Sigmoid colon (tissue), 7 donors: ENCODE data around the gene OR1D5. TPM values are rescaled to one million over a fixed set of nuclear protein-coding genes. Genes with fewer than 3 reads are reported as not detected.

Experiments used
- DNase-seq: peaks from one replicate; pipeline ENCODE4 v3.0.0-alpha.2; 2019
- H3K27ac ChIP-seq, 4 donors: fragments of 200-600 bp; sonication (generic); one replicate each; pipeline ENCODE4 v1.5.1; 2016 to 2019; ENCODE audit warnings: mild to moderate bottlenecking in 1 of 4
- H3K27me3 ChIP-seq, 3 donors: fragments of 200-600 bp; sonication (generic); one replicate each; pipeline ENCODE4 v1.5.1; 2019; ENCODE audit warnings: mild to moderate bottlenecking in 1 of 3
- H3K36me3 ChIP-seq, 4 donors: fragments of 200-600 bp; sonication (generic); one replicate each; pipeline ENCODE4 v1.5.1; 2016 to 2019
- H3K4me1 ChIP-seq, 4 donors: fragments of 200-600 bp; sonication (generic); one replicate each; pipeline ENCODE4 v1.5.1; 2017 to 2019
- H3K4me3 ChIP-seq, 4 donors: fragments of 200-600 bp; sonication (generic); one replicate each; pipeline ENCODE4 v1.5.1; 2017 to 2019; ENCODE audit warnings: mild to moderate bottlenecking in 2 of 4, moderate library complexity in 1 of 4
- H3K9me3 ChIP-seq, 4 donors: fragments of 200-600 bp in 3 of 4; sonication (generic) in 3 of 4; one replicate each; pipeline versions ENCODE4 v1.5.1 to v1.6.1; 2013 to 2019
- EP300 ChIP-seq, 4 donors: sonication (generic); formaldehyde crosslinking; IDR thresholded peaks; one replicate each; pipeline ENCODE4 v1.6.1; 2017; ENCODE audit warnings: antibody characterized with exemption in 4 of 4
- POLR2A ChIP-seq, 2 donors: fragments of 450-650 bp; IDR thresholded peaks; one replicate each; pipeline ENCODE4 v1.6.1; 2016; ENCODE audit warnings: antibody characterized with exemption in 2 of 2, mild to moderate bottlenecking in 2 of 2, moderate library complexity in 2 of 2
- POLR2AphosphoS5 ChIP-seq, 4 donors: sonication (generic); formaldehyde crosslinking; IDR thresholded peaks; one replicate each; pipeline ENCODE4 v1.6.1; 2017; ENCODE audit warnings: antibody characterized with exemption in 4 of 4
- WGBS, 2 donors: extraction: QIAGEN DNeasy Blood & Tissue Kit; methylation state at CpG; one replicate each; pipeline ENCODE4 v1.1.7; 2013; 5-methylcytosine and 5-hydroxymethylcytosine counted together
- intact Hi-C: fragments of 100-400 bp; cut with DNase I; formaldehyde crosslinking; loops from one replicate; pipeline ENCODE4 v1.15.1; 2023
- polyA plus RNA-seq, 3 donors: library from polyadenylated mRNA; stranded (reverse); fragments of 200-250 nt; gene quantifications; one replicate each; pipeline ENCODE4 v1.2.3, GENCODE V29; 2013
- total RNA-seq, 4 donors: library from RNA; depleted of rRNA; stranded (reverse); fragments of >200 nt; gene quantifications; one replicate each; pipeline ENCODE4 v1.1.0, GENCODE V29; 2016
- TF ChIP-seq, protein P1 (sequence below), 4 experiments: fragments of 450-650 bp in 3 of 4; fragments of 200-600 bp in 1 of 4; IDR thresholded peaks; one replicate each; pipeline ENCODE4 v1.5.1; 2016 to 2019; ENCODE audit warnings: antibody characterized with exemption in 4 of 4, mild to moderate bottlenecking in 3 of 4, moderate library complexity in 2 of 4
- donor health status: healthy with polysubstance abuse.
- donor health status: Bipolar disorder and iron deficiency.
- donor health status: healthy.

Gene OR1D5
- total and polyA plus RNA-seq, 7 donors, result not detected

DNA sequence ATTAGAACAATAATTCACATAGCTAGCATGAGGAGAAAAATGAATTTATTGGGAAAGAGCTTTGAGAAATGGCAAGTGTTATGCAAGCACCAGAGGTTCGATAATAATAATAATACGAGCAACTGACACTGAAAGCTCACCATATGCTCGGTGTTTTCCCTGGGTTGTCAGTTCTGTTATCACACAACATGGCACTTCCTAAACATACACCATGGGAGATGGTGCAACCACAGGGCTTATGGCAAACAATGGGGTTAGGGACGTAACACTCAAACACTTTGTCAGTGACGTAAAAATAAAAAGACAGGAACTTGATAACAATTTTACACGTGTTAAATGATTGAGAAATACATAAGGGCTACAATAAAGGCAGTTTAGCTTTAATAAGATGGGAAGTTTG is 23.7 kb downstream of the OR1D5 start:
- Histone ChIP-seq H3K36me3 (no peaks in the 10 kb centered on the region), H3K9me3 (peaks cover 0 to 9% (median 1%) of the 10 kb centered on the region in 4 donors), H3K4me1 (no peaks in the 10 kb centered on the region), H3K4me3 (no peak overlapping the region), H3K27me3 (peaks cover 0 to 7% (median 0%) of the 10 kb centered on the region in 3 donors), H3K27ac (no peak overlapping the region)
- DNase-seq, result no peak
- TF ChIP-seq POLR2AphosphoS5 (IDR thresholded peaks at IDR 0.05) (no peak), POLR2A (IDR thresholded peaks at IDR 0.05) (no peak), EP300 (IDR thresholded peaks at IDR 0.05) (no peak)
- TF ChIP-seq, protein P1, sequence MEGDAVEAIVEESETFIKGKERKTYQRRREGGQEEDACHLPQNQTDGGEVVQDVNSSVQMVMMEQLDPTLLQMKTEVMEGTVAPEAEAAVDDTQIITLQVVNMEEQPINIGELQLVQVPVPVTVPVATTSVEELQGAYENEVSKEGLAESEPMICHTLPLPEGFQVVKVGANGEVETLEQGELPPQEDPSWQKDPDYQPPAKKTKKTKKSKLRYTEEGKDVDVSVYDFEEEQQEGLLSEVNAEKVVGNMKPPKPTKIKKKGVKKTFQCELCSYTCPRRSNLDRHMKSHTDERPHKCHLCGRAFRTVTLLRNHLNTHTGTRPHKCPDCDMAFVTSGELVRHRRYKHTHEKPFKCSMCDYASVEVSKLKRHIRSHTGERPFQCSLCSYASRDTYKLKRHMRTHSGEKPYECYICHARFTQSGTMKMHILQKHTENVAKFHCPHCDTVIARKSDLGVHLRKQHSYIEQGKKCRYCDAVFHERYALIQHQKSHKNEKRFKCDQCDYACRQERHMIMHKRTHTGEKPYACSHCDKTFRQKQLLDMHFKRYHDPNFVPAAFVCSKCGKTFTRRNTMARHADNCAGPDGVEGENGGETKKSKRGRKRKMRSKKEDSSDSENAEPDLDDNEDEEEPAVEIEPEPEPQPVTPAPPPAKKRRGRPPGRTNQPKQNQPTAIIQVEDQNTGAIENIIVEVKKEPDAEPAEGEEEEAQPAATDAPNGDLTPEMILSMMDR (IDR thresholded peaks at IDR 0.05), result no peak
- intact Hi-C loops, result loop anchor here (10.0 kb wide), 1 partner anchor 625 kb away; the partner anchor contains the start of genes EMC6 and TAX1BP3
- 28 to 42% methylated on average over 6 of the region's 6 CpGs for WGBS, 2 donors

DNA sequence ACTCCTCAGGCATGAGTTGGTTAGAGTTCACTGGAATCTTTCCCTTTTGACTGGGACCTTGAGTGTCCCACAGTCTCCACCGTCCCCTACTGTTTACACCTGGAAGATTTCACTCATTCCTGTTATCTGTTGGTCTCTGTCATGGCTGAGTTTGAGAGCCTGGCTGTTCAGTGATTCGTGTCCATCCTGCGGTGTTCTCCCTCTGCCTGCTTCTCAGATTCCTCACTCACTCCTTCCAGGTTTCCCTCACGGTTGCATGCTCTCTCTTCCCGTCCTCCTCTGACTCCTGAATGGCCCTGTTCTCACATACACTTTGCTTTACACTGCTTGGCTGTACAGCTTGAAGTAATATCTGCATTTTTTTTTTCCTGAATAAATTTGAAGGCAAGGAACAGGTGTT is 24.5 kb downstream of the OR1D5 start:
- Histone ChIP-seq H3K36me3 (no peaks in the 10 kb centered on the region), H3K4me1 (no peaks in the 10 kb centered on the region), H3K4me3 (no peak overlapping the region), H3K27ac (no peak overlapping the region), H3K9me3 (peaks cover 0 to 7% (median 1%) of the 10 kb centered on the region in 4 donors), H3K27me3 (peaks cover 0 to 7% (median 0%) of the 10 kb centered on the region in 3 donors)
- WGBS, 2 donors, result 25 to 61% methylated on average over 5 of the region's 5 CpGs
- intact Hi-C loops, result no loop called here
- no peak for TF ChIP-seq EP300 (IDR thresholded peaks at IDR 0.05)
- TF ChIP-seq POLR2A (IDR thresholded peaks at IDR 0.05), result no peak
- TF ChIP-seq POLR2AphosphoS5 (IDR thresholded peaks at IDR 0.05), result no peak
- TF ChIP-seq, protein P1 (IDR thresholded peaks at IDR 0.05), result no peak
- no peak for DNase-seq

DNA sequence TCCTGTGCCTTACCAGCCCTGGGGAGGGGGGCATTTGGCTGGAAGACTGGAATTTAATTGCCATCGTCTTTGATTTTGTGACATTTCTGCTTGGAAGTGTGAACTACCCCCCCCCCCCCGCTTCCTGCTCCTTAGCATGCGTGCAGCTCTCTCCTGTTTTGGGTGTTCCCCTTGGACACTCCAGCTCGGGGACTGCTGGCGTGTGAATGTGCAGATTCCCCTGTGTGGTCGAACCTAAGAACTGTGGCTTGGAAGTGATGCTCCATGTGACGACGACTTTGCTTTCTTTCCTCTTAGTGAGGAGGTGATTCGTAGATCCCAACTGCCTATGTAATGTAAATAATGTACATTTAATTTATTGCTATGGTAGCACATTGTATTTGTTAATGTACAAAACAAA is 26.1 kb downstream of the OR1D5 start:
- Histone ChIP-seq H3K4me1 (no peaks in the 10 kb centered on the region), H3K27ac (no peak overlapping the region), H3K36me3 (no peaks in the 10 kb centered on the region), H3K27me3 (peaks cover 0 to 7% (median 0%) of the 10 kb centered on the region in 3 donors), H3K9me3 (no peaks in the 10 kb centered on the region), H3K4me3 (no peak overlapping the region)
- TF ChIP-seq, protein P1 (IDR thresholded peaks at IDR 0.05), result no peak
- DNase-seq, result no peak
- intact Hi-C loops, result no loop called here
- 72 to 78% methylated on average over 9 of the region's 9 CpGs for WGBS, 2 donors

DNA sequence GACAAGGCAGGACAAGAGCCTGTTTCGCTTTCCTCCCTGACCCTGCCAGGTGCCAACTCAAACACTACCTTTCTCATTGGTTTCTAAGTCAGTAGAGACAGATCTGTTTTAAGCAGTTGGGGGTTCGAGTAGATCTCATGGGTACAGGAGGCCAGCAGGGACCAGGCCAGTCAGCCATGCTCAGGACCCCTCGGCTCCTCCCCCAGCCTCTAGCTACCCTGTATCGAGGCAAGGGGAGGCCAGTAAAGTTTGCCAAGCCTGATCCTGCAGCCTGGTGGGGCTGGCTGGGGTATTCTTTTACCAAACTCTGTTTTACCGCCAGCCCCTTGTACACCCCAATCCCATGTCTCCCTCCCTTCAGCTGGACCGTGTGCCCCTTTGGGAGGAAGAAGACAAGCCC is 26.6 kb downstream of the OR1D5 start:
- no peaks in the 10 kb centered on the region for H3K4me1 ChIP-seq
- H3K27ac ChIP-seq, result no peak overlapping the region
- intact Hi-C loops, result no loop called here
- H3K9me3 ChIP-seq, result no peaks in the 10 kb centered on the region
- no peak overlapping the region for H3K4me3 ChIP-seq
- TF ChIP-seq POLR2AphosphoS5 (IDR thresholded peaks at IDR 0.05) (no peak), EP300 (IDR thresholded peaks at IDR 0.05) (no peak), POLR2A (IDR thresholded peaks at IDR 0.05) (no peak)
- TF ChIP-seq, protein P1 (IDR thresholded peaks at IDR 0.05), result no peak
- WGBS, 2 donors, result 87% methylated on average over 6 of the region's 6 CpGs
- DNase-seq, result no peak
- peaks cover 0 to 6% (median 0%) of the 10 kb centered on the region in 3 donors for H3K27me3 ChIP-seq
- no peaks in the 10 kb centered on the region for H3K36me3 ChIP-seq

DNA sequence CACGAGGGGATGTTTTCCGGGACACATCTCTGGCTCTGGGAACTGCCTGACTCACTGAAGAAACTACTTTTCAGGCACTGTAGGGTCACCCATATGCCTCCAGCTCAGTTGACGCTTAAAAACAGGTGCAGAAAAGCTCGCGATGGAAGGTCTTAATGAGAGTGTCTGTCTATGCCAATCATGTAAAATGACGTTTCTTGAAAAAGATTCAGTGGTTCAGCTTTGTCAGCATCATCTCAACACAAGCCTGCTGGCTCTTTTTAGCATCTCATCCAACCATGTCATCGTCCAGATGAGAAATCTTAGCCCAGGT is 27.5 kb downstream of the OR1D5 start:
- TF ChIP-seq, protein P1 (IDR thresholded peaks at IDR 0.05), result no peak
- TF ChIP-seq EP300 (IDR thresholded peaks at IDR 0.05) (no peak), POLR2AphosphoS5 (IDR thresholded peaks at IDR 0.05) (no peak), POLR2A (IDR thresholded peaks at IDR 0.05) (no peak)
- no peaks in the 10 kb centered on the region for H3K9me3 ChIP-seq
- intact Hi-C loops, result no loop called here
- DNase-seq, result no peak
- no peaks in the 10 kb centered on the region for H3K4me1 ChIP-seq
- WGBS, 2 donors, result 87 to 91% methylated on average over 7 of the region's 7 CpGs
- H3K4me3 ChIP-seq, result no peak overlapping the region
- no peak overlapping the region for H3K27ac ChIP-seq
- no peaks in the 10 kb centered on the region for H3K27me3 ChIP-seq
- H3K36me3 ChIP-seq, result peaks cover 0 to 4% (median 0%) of the 10 kb centered on the region in 4 donors
